ENCODE data around the gene SRCIN1.

SRCIN1 gene

DNA sequence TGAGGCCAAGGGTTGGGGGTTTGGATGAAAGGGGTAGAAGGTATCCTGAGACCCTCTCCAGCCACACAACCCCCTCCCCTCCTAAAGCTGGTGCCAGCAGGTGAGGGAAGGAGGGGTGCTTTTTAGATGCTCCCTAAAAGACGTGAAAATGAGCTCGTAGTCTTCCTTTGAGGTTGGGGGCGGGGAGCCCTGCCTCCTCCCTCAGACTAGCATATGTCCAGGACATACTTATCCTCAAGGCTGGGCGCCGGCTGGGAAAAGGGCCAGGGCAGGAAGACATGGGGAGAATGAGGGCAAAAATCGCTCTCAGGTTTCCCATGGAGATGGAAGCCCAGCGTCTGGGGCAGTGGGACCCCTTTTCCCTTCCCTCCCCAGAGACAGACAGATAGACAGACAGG lies 26.7 kb downstream of the SRCIN1 start:
- no peak for FAIRE-seq

DNA sequence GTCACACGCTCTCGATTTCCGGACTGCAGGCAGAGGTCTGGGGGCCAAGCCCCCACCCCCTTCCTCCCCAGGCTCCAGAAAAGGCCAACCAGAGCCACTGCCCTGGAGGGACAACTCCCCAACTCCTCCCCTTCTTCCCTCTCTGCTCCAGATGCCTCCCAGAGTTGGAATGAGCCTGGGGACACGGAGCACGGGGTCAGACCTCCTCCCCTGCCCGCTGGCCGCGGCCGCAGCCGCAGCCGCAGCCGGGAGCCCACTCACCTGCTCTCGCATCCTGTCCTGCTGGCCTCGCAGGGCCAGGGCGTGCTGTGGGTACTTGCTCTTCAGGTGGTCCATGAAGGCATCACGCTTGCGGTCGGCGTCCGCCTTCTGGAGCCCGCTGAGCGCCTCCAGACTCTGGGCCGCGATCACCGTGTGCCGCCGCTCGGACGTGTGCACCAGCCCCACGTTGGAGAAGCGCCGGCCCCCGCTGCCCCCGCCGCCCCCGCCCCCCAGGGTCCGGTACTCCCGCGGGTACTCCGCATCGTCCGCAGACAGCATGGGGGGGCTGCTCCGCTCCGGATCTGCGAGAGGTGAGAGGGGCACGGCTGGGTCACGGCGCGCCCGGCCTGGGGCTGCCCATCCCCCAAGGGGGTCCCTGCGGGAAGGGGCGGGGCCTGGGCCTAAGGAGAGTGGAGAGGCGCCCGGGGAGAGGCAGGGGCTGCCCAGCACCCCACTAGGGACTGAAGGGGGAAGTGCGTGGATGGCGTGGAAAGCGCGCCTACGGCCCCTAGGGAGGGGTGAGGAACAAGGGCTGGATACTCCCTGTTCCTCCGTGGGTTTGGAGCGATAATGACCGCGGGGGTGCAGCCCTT lies 27.3 kb downstream of the SRCIN1 start:
- FAIRE-seq, result no peak

GRCh38 chr17:38577645-38578173 lies 28.0 kb downstream of the SRCIN1 start:
- FAIRE-seq, result no peak

- no peak for FAIRE-seq
Measured at GRCh38 chr17:38577244-38577643, 28.5 kb downstream of the SRCIN1 start.

DNA sequence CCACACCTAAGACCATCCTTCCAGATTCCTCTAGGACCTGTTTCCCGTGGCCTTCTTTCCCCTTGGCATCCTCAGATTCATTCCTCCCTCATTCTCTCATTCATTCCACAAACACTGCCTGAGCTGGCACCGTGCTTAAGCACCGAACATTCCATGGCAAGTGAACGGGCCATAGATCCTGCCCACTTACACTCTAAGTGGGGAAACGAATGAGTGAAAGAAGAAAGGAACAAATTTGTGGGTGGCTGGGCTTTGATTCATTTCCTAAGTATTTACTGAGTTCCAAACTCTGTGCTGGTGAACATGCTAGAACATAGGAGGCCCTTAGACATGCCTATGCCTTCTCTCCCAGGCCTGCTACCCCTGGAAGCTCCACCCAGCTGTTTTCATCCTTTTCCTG lies 30.0 kb downstream of the SRCIN1 start:
- no peak for FAIRE-seq

GRCh38 chr17:38574712-38575111 lies 31.0 kb downstream of the SRCIN1 start:
- FAIRE-seq, result no peak

DNA sequence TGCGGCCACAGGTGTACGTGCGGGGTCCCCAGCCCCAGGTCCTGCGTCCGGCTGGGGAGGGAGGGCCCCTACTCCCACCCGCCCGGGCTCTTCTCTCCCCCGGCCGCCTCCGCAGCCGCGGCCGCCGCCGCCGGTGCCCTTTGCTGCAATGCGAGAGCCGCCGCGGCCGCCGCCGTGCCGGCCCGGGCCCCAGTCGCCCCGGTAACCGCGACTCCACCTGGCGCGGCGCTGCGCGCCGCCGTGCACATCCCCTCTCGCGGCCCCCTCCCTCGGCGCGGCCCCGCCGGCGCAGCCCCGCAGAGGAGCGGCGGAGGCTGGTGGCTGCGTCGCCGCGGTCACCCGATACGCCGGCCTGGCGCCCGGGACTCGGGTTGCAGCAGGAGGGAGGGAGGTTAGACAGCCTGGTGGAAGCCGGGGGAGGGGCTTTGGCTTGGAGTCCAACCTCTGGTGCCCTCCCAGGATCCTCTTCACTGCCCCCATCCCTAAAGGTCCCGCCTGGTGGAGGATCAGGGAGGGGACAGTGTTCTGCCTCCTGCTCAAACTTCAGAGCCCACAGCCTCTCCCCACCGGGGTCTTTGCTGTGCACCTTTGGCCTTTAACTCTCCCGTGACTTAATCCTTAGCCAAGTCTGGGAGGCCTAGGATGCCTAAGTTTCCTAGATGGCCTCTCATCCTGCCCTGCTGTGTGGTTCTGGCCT lies 32.9 kb downstream of the SRCIN1 start:
- FAIRE-seq, result no peak

GRCh38 chr17:38571833-38572668 lies 33.7 kb downstream of the SRCIN1 start:
- no peak for FAIRE-seq

GRCh38 chr17:38569701-38570512 lies 35.8 kb downstream of the SRCIN1 start:
- FAIRE-seq, result no peak

DNA sequence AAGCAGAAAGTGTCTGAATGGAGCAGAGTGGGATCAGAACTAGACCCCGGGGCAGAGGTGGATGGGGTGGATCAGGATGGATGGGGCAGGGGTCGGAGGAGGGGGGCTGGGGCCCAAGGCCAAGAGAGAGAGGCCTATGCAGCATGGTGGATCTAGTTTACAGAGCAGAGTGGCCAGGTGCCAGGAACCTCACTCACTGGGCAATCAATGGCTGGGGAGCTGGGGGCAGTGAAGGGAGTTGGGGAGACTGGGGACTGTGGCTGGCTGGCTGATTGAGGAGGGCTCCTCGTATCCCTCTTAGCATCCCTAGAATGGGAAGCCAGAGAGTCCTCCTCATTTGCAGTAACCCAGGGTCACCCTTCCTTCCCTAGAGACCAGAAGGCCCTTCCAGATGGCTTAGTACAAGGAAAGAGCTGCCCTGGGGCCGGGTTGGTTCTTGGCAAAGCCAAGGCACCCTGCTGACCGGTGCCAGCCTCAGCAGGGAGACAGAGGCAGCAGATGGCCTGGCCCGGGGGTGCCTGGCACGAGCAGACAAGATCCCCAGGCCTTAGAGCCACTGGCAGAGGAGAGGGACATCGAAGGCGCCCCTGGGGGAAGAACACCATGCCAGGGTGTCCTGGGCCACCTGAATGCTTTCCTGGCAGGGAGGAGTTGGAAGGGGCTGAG lies 36.8 kb downstream of the SRCIN1 start:
- FAIRE-seq, result no peak

DNA sequence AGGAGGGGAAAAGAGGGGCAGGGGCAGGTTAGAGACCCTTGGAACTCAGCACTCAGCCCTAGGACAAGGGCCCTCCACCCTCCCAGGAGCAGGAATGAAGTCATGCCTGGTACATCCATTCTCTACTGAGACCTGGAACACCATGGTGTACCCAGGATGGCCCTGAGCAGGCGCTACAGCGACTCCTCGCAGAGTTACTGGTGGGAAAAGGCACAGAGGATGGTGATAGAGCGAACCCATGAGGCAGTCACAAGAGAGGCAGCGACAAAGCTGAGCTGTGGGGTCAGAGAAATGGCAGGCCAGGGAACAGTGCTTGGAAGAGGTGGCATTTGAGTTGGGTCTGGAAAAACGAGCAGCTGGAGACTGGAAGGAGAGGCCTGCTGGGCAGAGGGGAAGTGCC lies 37.5 kb downstream of the SRCIN1 start:
- no peak for FAIRE-seq

GRCh38 chr17:38567350-38567749 lies 38.4 kb downstream of the SRCIN1 start:
- no peak for FAIRE-seq

DNA sequence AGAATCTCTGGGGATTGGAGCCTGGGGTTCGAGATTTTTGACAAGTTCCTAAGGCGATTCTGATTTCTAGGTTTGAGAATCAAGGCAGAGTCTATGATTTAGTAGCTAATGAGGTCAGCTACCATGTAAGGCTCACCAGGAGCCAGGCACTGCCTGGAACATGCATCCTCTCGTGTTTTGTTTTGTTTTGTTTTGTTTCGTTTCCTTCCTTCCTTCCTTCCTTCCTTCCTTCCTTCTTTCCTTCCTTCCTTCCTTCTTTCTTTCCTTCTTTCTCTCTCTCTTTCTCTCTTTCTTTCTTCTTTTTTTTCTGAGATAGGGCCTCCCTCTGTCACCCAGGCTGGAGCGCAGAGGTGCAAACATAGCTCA lies 39.1 kb downstream of the SRCIN1 start:
- FAIRE-seq, result no peak

DNA sequence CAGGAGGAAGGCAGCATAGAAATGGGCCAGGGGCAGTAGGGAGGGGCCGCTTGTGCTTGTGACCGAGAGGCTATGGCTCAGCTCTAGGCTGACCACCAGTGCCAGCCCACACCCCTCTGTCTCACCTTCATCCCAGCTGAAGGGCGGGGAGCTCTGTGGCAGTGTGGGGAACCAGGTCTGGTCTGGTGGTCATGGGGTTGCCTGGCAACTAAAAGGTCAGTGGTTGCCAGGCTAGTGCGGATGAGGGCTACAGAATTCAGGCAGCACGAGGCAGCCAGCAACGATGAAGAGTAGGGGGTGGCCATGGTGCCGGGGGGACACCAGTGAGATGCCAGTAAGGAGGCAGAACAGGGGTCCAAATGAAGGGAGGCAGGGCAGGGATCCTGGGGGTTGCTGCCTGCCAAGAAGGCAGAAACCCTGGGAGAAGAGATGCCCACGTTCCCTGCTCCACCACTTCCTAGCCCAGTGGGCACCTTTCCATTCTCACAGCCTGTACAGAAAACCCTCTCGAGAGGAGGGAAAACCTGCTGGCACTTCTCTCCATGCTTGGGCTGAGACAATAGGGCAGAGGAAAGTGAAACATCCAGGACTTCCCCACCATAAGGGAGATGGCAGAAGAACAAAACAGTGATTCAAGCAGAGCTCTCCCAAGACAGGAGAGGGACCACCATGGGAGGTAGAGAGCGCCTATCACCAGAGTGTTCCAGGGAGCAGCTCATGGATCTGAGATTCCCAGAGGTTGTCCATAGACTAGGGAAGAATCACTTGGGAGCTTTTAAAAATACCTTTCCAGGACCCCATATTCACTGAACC lies 39.7 kb downstream of the SRCIN1 start:
- FAIRE-seq, result no peak

GRCh38 chr17:38564869-38565268 lies 40.9 kb downstream of the SRCIN1 start:
- FAIRE-seq, result no peak

GRCh38 chr17:38564254-38564837 lies 41.4 kb downstream of the SRCIN1 start:
- no peak for FAIRE-seq

GRCh38 chr17:38563362-38564253 lies 42.1 kb downstream of the SRCIN1 start:
- FAIRE-seq, result no peak

- no peak for FAIRE-seq
Measured at GRCh38 chr17:38562903-38563302, 42.8 kb downstream of the SRCIN1 start.

DNA sequence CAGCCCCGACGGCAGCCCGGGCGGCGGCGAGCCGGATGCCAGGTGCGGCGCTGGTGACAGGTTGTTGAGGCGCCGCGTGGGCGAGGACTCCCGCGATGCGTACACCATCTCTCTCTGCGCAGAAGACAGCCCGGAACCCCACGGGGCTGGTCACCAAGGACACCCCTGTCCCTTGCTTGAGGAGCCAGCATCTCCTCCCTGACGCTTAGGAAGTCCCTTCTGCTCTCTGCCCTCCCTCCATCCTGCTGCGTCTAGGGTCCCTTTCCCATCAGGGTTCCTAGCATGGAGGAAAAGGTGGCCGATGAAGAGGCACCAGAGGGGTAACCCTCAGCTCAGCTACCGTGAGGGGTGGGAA lies 43.6 kb downstream of the SRCIN1 start:
- FAIRE-seq, result no peak

Data from endometrium (tissue), 2 donors.